Measurements from ENCODE around the gene CHSY1.

DNA sequence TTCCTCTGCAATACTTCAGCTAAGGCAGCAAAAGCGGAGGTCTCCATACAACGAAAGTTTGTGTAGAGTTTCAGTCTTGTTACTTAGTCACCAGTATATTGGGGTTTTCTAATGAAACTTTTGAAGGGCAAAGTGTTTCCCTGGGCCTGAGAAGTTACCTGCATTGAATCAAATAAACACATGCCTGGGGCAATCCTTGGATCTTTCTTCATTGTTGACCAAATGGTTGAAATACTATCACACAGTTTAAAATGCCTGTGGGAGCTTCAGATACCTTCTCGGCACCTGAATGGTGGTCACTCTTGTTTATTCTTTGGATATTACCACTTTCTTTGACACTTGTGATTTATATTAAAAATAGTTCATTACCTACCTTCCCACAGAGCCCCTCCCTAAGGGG is 988 bp upstream of the CHSY1 start:
- TF ChIP-seq, protein P1, sequence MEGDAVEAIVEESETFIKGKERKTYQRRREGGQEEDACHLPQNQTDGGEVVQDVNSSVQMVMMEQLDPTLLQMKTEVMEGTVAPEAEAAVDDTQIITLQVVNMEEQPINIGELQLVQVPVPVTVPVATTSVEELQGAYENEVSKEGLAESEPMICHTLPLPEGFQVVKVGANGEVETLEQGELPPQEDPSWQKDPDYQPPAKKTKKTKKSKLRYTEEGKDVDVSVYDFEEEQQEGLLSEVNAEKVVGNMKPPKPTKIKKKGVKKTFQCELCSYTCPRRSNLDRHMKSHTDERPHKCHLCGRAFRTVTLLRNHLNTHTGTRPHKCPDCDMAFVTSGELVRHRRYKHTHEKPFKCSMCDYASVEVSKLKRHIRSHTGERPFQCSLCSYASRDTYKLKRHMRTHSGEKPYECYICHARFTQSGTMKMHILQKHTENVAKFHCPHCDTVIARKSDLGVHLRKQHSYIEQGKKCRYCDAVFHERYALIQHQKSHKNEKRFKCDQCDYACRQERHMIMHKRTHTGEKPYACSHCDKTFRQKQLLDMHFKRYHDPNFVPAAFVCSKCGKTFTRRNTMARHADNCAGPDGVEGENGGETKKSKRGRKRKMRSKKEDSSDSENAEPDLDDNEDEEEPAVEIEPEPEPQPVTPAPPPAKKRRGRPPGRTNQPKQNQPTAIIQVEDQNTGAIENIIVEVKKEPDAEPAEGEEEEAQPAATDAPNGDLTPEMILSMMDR (IDR thresholded peaks at IDR 0.05; ENCODE audit: low read depth, low read length): no peak; the same call in 1 of the 2 replicates
- TF ChIP-seq EZH2phosphoT487 (IDR thresholded peaks at IDR 0.05; ENCODE audit: low read depth): no peak
